HG03432 (cell line): Measurements from ENCODE around the gene ZNF778.
"Not testable (repeated sequence)": the region's sequence is repeated elsewhere in the genome, so short reads cannot be mapped to it uniquely, and the experiment has no call there.

Source experiments
- ATAC-seq: cut with Tn5 transposase; IDR thresholded peaks from one replicate; pipeline ENCODE4 v1.9.1; 2021; ENCODE audit warnings: mild to moderate bottlenecking, moderate library complexity; ENCODE audit not compliant: unreplicated experiment

Gene ZNF778

DNA sequence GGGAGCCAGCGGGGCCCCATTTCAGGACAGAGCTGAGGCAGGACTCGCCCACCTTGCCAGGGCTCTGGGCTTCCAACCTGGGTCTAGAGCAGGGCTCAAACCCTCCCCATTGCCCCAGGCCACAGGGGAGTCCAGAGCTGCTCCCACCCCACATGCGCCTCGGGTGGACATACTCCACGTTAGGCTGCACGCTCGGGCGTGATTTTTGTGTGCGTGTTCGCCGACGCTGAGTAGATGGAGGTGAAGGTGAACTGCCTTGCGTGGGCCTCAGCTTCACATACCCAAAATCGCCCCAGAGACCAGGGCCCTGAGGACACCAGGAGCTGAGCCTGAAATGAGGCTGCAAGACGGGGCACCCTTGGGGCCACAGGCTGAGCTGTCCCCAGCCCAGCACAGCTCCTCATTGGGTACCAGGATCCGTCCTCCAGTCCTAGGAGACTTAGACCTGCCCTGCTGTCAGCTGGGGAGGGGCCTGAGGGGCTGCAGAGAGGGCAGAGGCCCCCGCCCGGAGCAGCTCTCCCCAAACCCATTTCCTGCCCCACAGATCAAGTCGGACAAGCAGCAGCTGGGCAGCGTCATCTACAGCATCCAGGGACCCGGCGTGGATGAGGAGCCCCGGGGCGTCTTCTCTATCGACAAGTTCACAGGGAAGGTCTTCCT lies 37.7 kb upstream of the ZNF778 start:
- ATAC-seq, result no peak

DNA sequence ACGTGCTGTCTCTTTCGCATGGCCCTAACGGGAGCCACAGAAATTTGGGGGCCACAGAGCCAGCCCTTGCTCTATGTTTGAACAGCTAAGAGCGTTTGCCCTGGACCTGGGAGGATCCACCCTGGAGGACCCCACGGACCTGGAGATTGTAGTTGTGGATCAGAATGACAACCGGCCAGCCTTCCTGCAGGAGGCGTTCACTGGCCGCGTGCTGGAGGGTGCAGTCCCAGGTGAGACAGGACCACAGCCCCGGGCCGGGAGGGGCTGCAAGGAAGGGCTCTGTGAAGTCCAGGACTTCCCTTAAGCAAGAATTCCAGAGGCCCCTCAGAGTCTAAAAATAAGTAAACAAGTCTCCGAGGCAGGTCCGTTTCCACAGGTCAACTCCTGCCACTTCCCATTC lies 34.0 kb upstream of the ZNF778 start:
- ATAC-seq, result no peak

GRCh38 chr16:89183975-89184676 lies 33.4 kb upstream of the ZNF778 start:
- no peak for ATAC-seq

DNA sequence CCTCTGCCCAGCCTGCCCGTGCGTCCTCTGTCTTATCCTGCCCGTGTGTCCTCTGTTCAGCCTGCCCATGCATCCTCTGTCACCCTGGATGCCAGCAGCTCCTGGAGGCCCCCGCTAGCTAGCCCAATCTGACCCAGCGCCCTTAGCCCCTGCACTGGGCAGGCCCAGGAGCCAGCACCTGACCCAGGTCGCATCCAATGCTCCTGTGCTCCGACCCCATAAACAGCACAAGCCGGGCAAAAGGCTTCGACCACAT lies 32.9 kb upstream of the ZNF778 start:
- ATAC-seq, result no peak

- ATAC-seq, result no peak
Measured at GRCh38 chr16:89184933-89185794, 32.3 kb upstream of the ZNF778 start.

- not testable (repeated sequence) for ATAC-seq
Measured at GRCh38 chr16:89185887-89186592, 31.5 kb upstream of the ZNF778 start.

DNA sequence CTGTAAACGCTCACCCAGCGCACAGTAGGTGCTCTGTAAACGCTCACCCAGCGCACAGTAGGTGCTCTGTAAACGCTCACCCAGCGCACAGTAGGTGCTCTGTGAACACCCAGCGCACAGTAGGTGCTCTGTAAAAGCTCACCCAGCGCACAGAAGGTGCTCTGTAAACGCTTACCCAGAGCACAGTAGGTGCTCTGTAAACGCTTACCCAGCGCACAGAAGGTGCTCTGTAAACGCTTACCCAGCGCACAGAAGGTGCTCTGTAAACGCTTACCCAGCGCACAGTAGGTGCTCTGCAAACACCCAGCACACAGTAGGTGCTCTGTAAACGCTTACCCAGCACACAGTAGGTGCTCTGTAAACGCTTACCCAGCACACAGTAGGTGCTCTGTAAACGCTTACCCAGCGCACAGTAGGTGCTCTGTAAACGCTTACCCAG lies 30.9 kb upstream of the ZNF778 start:
- not testable (repeated sequence) for ATAC-seq

DNA sequence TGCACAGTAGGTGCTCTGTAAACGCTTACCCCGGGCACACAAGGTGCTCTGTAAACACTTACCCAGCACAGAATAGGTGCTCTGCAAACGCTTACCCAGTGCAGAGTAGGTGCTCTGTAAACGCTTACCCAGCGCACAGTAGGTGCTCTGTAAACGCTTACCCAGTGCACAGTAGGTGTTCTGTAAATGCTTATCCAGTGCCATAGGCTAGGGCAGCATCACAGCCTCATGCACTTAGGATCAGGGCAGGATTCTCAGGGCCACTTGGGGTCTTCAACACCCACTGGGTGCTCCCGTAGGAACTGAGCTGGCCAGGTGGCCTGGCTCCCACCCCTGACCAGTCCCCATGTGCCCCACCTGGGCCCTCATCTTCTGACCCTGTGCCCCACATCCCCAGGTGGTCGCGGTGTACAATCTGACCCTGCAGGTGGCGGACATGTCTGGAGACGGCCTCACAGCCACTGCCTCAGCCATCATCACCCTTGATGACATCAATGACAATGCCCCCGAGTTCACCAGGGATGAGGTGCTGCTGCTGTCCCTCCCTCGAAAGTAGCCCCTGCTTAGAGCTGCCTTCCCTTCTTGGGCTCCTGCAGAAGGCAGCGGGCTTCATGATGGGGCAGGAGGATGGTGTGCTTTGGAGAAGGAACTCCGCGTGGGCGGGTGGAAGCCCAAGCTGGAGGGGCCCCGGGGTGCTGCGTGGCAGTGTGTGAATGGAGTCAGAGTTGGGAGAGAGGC lies 30.3 kb upstream of the ZNF778 start:
- no peak for ATAC-seq

- no peak for ATAC-seq
Measured at GRCh38 chr16:89187770-89188392, 29.6 kb upstream of the ZNF778 start.

DNA sequence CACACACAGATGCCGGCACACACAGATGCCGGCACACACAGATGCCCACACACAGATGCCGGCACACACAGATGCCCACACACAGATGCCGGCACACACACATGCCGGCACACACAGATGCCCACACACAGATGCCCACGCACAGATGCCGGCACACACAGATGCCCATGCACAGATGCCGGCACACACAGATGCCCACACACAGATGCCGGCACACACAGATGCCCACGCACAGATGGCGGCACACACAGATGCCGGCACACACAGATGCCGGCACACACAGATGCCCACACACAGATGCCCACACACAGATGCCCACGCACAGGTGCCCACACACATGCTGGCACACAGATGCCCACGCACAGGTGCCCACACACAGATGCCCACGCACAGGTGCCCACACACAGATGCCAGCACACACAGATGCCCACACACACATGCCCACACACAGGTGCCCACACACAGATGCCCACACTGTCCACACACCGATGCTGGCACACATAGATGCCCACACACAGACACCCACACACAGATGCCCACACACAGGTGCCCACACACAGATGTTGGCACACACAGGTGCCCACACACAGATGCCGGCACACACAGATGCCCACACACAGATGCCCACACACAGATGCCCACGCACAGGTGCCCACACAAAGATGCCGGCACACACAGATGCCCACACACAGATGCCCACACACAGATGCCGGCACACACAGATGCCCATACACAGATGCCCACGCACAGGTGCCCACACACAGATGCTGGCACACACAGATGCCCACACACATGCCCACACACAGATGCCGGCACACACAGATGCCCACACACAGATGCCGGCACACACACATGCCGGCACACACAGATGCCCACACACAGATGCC lies 28.8 kb upstream of the ZNF778 start:
- not testable (repeated sequence) for ATAC-seq

- no peak for ATAC-seq
Measured at GRCh38 chr16:89189358-89190025, 28.0 kb upstream of the ZNF778 start.

GRCh38 chr16:89190150-89190958 lies 27.1 kb upstream of the ZNF778 start:
- ATAC-seq, result no peak

- ATAC-seq, result no peak
Measured at GRCh38 chr16:89191033-89191900, 26.2 kb upstream of the ZNF778 start.

GRCh38 chr16:89191901-89192185 lies 25.7 kb upstream of the ZNF778 start:
- no peak for ATAC-seq

DNA sequence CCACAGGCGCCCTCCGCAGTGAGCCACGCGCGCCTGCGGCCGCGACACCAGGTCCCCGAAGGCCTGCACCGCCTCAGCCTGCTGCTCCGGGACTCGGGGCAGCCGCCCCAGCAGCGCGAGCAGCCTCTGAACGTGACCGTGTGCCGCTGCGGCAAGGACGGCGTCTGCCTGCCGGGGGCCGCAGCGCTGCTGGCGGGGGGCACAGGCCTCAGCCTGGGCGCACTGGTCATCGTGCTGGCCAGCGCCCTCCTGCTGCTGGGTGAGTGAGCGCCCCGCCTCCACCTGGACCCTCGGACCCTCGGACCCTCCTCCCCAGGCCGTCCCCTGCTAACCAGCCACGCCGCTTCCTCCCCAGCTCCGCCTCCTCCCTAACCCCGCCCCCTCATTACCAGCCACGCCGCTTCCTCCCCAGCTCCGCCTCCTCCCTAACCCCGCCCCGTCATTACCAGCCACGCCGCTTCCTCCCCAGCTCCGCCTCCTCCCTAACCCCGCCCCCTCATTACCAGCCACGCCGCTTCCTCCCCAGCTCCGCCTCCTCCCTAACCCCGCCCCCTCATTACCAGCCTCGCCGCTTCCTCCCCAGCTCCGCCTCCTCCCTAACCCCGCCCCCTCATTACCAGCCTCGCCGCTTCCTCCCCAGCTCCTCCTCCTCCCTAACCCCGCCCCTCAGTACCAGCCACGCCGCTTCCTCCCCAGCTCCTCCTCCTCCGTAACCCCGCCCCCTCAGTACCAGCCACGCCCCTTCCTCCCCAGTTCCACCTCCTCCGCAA lies 25.1 kb upstream of the ZNF778 start:
- peak; percentile 31 for ATAC-seq

GRCh38 chr16:89192956-89193575 lies 24.4 kb upstream of the ZNF778 start:
- ATAC-seq, result no peak
